Measurements from ENCODE around the gene WEE1.
A peak's percentile ranks its signal among the peaks of the same experiment; 100 is the strongest.
"Not testable (repeated sequence)": the region's sequence is repeated elsewhere in the genome, so short reads cannot be mapped to it uniquely, and the experiment has no call there.

The WEE1 gene

DNA sequence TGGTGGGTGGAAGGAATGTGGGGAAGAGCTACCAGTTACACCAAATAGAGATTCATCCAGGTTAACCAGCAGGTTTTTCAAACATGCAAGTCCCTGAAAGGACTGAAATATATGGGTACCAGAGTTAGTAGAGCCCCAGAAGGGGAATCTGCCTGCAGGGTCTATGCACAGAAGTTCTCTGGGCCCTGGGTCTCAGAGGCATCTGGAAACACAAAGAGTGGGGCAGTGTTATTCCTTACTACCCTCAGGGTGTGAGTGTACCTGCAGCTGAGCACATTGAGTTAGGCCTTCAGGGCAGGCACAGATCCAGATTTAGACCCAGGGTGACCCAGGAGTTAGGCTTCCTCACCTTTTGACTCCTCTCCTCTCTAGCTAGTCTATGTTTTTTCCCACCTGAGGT is 46.5 kb downstream of the WEE1 start:
- no peak for DNase-seq (ENCODE audit: low read depth)
- TF ChIP-seq, protein P1, sequence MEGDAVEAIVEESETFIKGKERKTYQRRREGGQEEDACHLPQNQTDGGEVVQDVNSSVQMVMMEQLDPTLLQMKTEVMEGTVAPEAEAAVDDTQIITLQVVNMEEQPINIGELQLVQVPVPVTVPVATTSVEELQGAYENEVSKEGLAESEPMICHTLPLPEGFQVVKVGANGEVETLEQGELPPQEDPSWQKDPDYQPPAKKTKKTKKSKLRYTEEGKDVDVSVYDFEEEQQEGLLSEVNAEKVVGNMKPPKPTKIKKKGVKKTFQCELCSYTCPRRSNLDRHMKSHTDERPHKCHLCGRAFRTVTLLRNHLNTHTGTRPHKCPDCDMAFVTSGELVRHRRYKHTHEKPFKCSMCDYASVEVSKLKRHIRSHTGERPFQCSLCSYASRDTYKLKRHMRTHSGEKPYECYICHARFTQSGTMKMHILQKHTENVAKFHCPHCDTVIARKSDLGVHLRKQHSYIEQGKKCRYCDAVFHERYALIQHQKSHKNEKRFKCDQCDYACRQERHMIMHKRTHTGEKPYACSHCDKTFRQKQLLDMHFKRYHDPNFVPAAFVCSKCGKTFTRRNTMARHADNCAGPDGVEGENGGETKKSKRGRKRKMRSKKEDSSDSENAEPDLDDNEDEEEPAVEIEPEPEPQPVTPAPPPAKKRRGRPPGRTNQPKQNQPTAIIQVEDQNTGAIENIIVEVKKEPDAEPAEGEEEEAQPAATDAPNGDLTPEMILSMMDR (conservative IDR thresholded peaks at IDR 0.05; ENCODE audit: control insufficient read depth, insufficient read depth, low read depth, low read length): no peak
- no peak overlapping the region for H3K4me3 ChIP-seq (ENCODE audit: control insufficient read depth, low read depth, low read length)

DNA sequence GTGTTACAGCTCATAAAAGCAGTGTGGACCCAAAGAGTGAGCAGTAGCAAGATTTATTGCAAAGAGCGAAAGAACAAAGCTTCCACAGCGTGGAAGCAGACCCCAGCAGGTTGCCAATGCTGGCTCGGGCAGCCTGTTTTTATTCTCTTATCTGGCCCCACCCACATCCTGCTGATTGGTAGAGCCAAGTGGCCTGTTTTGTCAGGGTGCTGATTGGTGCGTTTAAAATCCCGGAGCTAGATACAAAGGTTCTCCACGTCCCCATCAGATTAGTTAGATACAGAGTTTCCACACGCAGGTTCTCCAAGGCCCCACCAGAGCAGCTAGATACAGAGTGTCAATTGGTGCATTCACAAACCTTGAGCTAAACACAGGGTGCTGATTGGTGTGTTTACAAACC is 48.9 kb downstream of the WEE1 start:
- DNase-seq (ENCODE audit: low read depth); H3K4me3 ChIP-seq (ENCODE audit: control insufficient read depth, low read depth, low read length): not testable (repeated sequence)

DNA sequence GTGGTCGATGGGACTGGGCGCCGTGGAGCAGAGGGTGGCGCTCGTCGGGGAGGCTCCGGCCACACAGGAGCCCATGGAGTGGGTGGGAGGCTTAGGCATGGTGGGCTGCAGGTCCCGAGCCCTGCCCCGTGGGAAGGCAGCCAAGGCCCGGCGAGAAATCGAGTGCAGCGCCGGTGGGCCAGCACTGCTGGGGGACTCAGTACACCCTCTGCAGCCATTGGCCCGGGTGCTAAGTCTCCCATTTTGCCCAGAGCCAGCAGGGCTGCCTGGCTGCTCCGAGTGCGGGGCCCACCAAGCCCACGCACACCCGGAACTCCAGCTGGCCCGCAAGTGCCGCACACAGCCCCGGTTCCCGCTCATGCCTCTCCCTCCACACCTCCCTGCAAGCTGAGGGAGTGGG is 49.6 kb downstream of the WEE1 start:
- not testable (repeated sequence) for DNase-seq (ENCODE audit: low read depth); H3K4me3 ChIP-seq (ENCODE audit: control insufficient read depth, low read depth, low read length)

GRCh38 chr11:9624448-9624847 is 51.0 kb downstream of the WEE1 start:
- TF ChIP-seq, protein P1 (conservative IDR thresholded peaks at IDR 0.05; ENCODE audit: control insufficient read depth, insufficient read depth, low read depth, low read length): no peak
- DNase-seq (ENCODE audit: low read depth): no peak
- H3K4me3 ChIP-seq (ENCODE audit: control insufficient read depth, low read depth, low read length): no peak overlapping the region

DNA sequence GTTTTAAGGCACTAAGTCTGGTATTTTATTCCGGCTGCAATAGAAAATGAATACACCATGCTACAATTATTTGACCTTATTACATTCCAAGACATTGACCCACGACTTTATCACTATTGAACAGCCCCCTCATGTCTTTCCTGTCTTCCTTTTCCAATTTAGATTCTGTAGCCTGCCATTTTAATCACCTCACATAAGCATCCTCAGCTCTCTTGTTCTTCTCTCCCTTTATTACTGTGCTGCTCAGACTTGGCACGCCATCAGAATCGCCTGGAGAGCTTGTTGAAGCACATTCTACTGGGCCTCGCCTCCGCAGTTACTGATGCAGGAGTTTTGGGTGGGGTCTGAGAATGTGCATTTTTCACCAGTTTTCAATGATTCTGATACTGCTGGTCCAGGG is 51.7 kb downstream of the WEE1 start:
- DNase-seq (ENCODE audit: low read depth): peak; percentile 18
- TF ChIP-seq, protein P1 (conservative IDR thresholded peaks at IDR 0.05; ENCODE audit: control insufficient read depth, insufficient read depth, low read depth, low read length): no peak

GRCh38 chr11:9625728-9626127 is 52.3 kb downstream of the WEE1 start:
- TF ChIP-seq, protein P1 (conservative IDR thresholded peaks at IDR 0.05; ENCODE audit: control insufficient read depth, insufficient read depth, low read depth, low read length): no peak

More for the DNA sequence above, 51.7 kb downstream of the WEE1 start:
- no peak overlapping the region for H3K4me3 ChIP-seq (ENCODE audit: control insufficient read depth, low read depth, low read length)

GRCh38 chr11:9626496-9627394 is 53.3 kb downstream of the WEE1 start:
- TF ChIP-seq, protein P1 (conservative IDR thresholded peaks at IDR 0.05; ENCODE audit: control insufficient read depth, insufficient read depth, low read depth, low read length): no peak
- no peak for DNase-seq (ENCODE audit: low read depth)
- H3K4me3 ChIP-seq (ENCODE audit: control insufficient read depth, low read depth, low read length): no peak overlapping the region

More at GRCh38 chr11:9625728-9626127, 52.3 kb downstream of the WEE1 start:
- DNase-seq (ENCODE audit: low read depth): no peak
- H3K4me3 ChIP-seq (ENCODE audit: control insufficient read depth, low read depth, low read length): no peak overlapping the region

- DNase-seq (ENCODE audit: low read depth): no peak
Measured at GRCh38 chr11:9629064-9629463, 55.6 kb downstream of the WEE1 start.

More at GRCh38 chr11:9629064-9629463, 55.6 kb downstream of the WEE1 start:
- TF ChIP-seq, protein P1 (conservative IDR thresholded peaks at IDR 0.05; ENCODE audit: control insufficient read depth, insufficient read depth, low read depth, low read length): no peak
- H3K4me3 ChIP-seq (ENCODE audit: control insufficient read depth, low read depth, low read length): no peak overlapping the region
